Right atrium auricular region (tissue), 2 donors: ENCODE measurements around the gene PLOD2. TPM values are rescaled to one million over a fixed set of nuclear protein-coding genes. Genes with fewer than 3 reads are reported as not detected.

Experiments
- DNase-seq: peaks from one replicate; pipeline ENCODE4 v3.0.0-alpha.2; 2019; ENCODE audit warnings: low spot score
- H3K27ac ChIP-seq, 2 donors: fragments of 200-600 bp; sonication (generic); 1 replicate in 1 of 2; 2 replicates in 1 of 2; pipeline ENCODE4 v1.5.1; 2016 to 2019
- H3K27me3 ChIP-seq, 2 donors: fragments of 200-600 bp; sonication (generic); one replicate each; pipeline versions ENCODE4 v1.5.1 to v1.6.0; 2017 to 2019
- H3K36me3 ChIP-seq: fragments of 200-600 bp; sonication (generic); one replicate; pipeline ENCODE4 v1.5.1; 2016
- H3K4me1 ChIP-seq, 2 donors: fragments of 200-600 bp; sonication (generic); one replicate each; pipeline versions ENCODE4 v1.5.1 to v1.6.0; 2017 to 2019
- H3K4me3 ChIP-seq, 2 donors: fragments of 200-600 bp; sonication (generic); 1 replicate in 1 of 2; 2 replicates in 1 of 2; pipeline ENCODE4 v1.5.1; 2017 to 2019; ENCODE audit warnings: mild to moderate bottlenecking in 1 of 2, moderate library complexity in 1 of 2
- H3K9me3 ChIP-seq, 2 donors: fragments of 200-600 bp; sonication (generic); one replicate each; pipeline ENCODE4 v1.5.1; 2019
- CTCF ChIP-seq, 2 donors: fragments of 200-600 bp; sonication (generic); IDR thresholded peaks; one replicate each; pipeline ENCODE4 v1.5.1; 2019; ENCODE audit warnings: antibody characterized with exemption in 2 of 2
- total RNA-seq, 2 donors: library from RNA; depleted of rRNA; stranded (reverse); fragments of >200 nt; gene quantifications; one replicate each; pipeline ENCODE4 v1.1.0, GENCODE V29; 2016

PLOD2 gene
- total RNA-seq, 2 donors from 2014 or later, result 18.2 to 30.5 TPM

GRCh38 chr3:146154316-146154715 is 6.7 kb downstream of the PLOD2 start:
- Histone ChIP-seq H3K4me1 (peaks cover 0 to 74% of the 10 kb centered on the region in 2 donors), H3K36me3 (no peaks in the 10 kb centered on the region), H3K9me3 (no peaks in the 10 kb centered on the region), H3K27me3 (no peaks in the 10 kb centered on the region), H3K27ac (peak overlapping the region; percentile 91 to 96), H3K4me3 (no peak overlapping the region)
- TF ChIP-seq CTCF (IDR thresholded peaks at IDR 0.05), result no peak
- no peak for DNase-seq

- TF ChIP-seq CTCF (IDR thresholded peaks at IDR 0.05), result no peak
- H3K9me3 ChIP-seq, result no peaks in the 10 kb centered on the region
- DNase-seq, result no peak
- H3K27ac ChIP-seq, result peak overlapping the region; percentile 59 to 96
- H3K4me1 ChIP-seq, result peaks cover 0 to 75% of the 10 kb centered on the region in 2 donors
- H3K4me3 ChIP-seq, result no peak overlapping the region
- no peaks in the 10 kb centered on the region for H3K27me3 ChIP-seq
- H3K36me3 ChIP-seq, result no peaks in the 10 kb centered on the region
Observed at GRCh38 chr3:146153429-146153828, 7.6 kb downstream of the PLOD2 start.

GRCh38 chr3:146152834-146153233 is 8.2 kb downstream of the PLOD2 start:
- peak overlapping the region; percentile 59 to 96 for H3K27ac ChIP-seq
- no peak for DNase-seq
- H3K27me3 ChIP-seq, result no peaks in the 10 kb centered on the region
- H3K9me3 ChIP-seq, result no peaks in the 10 kb centered on the region
- TF ChIP-seq CTCF (IDR thresholded peaks at IDR 0.05), result no peak
- no peaks in the 10 kb centered on the region for H3K36me3 ChIP-seq
- H3K4me1 ChIP-seq, result peaks cover 0 to 75% of the 10 kb centered on the region in 2 donors
- no peak overlapping the region for H3K4me3 ChIP-seq

GRCh38 chr3:146148468-146148931 is 12.5 kb downstream of the PLOD2 start:
- Histone ChIP-seq H3K4me1 (peaks cover 0 to 50% of the 10 kb centered on the region in 2 donors), H3K27ac (no peak overlapping the region), H3K4me3 (no peak overlapping the region), H3K36me3 (no peaks in the 10 kb centered on the region), H3K27me3 (no peaks in the 10 kb centered on the region), H3K9me3 (no peaks in the 10 kb centered on the region)
- DNase-seq, result no peak
- peak in 1 of 2 donors; percentile 37 for TF ChIP-seq CTCF (IDR thresholded peaks at IDR 0.05)

GRCh38 chr3:146145642-146146041 is 15.3 kb downstream of the PLOD2 start:
- H3K27me3 ChIP-seq, result no peaks in the 10 kb centered on the region
- no peak overlapping the region for H3K4me3 ChIP-seq
- H3K27ac ChIP-seq, result no peak overlapping the region
- H3K36me3 ChIP-seq, result no peaks in the 10 kb centered on the region
- no peaks in the 10 kb centered on the region for H3K9me3 ChIP-seq
- DNase-seq, result no peak
- H3K4me1 ChIP-seq, result peaks cover 0 to 52% of the 10 kb centered on the region in 2 donors
- no peak for TF ChIP-seq CTCF (IDR thresholded peaks at IDR 0.05)

- no peaks in the 10 kb centered on the region for H3K9me3 ChIP-seq
- H3K4me1 ChIP-seq, result peaks cover 0 to 54% of the 10 kb centered on the region in 2 donors
- peak overlapping the region in 1 of 2 donors; percentile 44 for H3K27ac ChIP-seq
- no peak for DNase-seq
- no peak overlapping the region for H3K4me3 ChIP-seq
- H3K36me3 ChIP-seq, result no peaks in the 10 kb centered on the region
- no peaks in the 10 kb centered on the region for H3K27me3 ChIP-seq
- TF ChIP-seq CTCF (IDR thresholded peaks at IDR 0.05), result no peak
Observed at GRCh38 chr3:146142757-146143156, 18.2 kb downstream of the PLOD2 start.
